Activated CD4-positive, CD25-positive, alpha-beta regulatory T cell treated with anti-CD3 and anti-CD28 coated beads, Interleukin-2, amount 50 U/mL, for 16 hours (primary cell): ENCODE measurements around the gene MTA2.
"Not testable (repeated sequence)": the region's sequence is repeated elsewhere in the genome, so short reads cannot be mapped to it uniquely, and the experiment has no call there.

Experiments used
- DNase-seq: peaks from one replicate; pipeline ENCODE4 v3.0.0-alpha.2; 2020; ENCODE audit warnings: low read depth, low spot score

Gene MTA2

GRCh38 chr11:62567018-62567633, 34.5 kb downstream of the MTA2 start:
- no peak for DNase-seq

GRCh38 chr11:62566247-62566646, 35.4 kb downstream of the MTA2 start:
- DNase-seq: no peak

GRCh38 chr11:62565100-62565802, 36.4 kb downstream of the MTA2 start:
- no peak for DNase-seq

DNA sequence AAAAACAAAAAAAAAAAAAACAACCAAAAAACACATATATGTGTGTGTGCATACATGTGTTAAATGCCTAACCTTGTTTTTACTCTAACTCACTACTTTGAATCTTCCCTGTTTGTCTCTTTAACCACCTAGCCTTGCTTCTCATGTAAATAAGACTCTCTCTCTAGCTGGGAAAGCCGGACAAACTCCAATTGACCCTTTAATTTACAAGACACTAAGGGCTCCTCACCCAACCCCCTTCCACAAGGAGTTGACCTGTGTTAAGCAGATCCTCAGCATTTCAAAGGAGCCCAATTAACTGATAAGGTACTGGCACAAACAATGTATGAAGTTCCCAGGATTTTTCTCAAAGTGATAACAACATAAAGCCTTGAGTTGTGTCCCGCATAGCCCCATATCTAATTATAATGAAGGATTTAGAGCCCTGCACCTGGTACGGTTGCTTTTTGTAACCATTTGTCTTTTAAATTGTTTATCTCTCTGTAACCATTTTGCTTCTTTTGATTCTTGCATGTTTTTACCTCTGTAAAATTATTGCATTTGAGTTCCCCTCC, 39.9 kb downstream of the MTA2 start:
- DNase-seq: not testable (repeated sequence)

DNA sequence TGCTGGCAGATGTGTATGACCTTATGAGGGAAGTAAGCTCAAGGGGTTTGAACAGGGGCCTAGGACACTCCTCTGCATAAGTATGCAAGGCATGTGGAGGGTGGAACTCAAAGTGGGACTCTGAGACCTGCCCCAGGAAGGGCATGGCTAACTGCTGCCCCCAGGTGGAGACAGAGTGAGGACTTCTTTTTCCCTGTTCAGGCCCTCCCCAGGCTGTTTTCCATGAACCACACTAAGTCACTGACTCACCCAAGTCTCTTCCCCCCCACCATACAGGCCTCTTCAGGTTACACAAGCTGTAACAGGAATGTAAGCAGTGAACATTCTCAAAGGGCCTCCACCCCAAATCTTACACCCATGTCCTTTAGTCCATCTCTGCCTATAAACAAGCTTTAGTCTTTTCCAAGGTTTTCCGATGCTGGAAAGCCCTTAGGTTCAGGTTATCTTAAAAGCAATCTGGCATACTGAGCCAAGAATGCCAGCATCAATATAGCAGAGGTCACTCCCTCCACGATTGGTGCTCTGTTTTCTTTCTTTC, 41.0 kb downstream of the MTA2 start:
- DNase-seq: no peak

DNA sequence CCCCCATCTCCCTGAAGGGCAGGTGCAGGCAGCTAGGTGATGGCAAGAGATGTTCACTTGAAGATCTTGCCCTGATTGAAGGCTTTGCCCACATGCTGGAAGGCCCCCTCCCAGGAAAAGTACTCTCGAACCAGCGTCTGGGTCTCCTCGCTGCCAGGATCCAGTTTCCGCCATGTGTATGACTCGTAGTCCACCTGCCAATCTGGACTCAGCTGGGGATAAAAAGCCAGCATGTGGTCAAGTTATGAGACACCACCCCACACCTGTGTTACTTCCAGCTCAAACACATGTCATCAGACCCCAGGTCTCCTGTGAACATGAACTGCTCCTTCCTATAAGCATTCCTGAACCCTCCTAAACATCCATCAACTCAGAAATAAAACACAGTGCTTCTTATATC, 42.0 kb downstream of the MTA2 start:
- not testable (repeated sequence) for DNase-seq

- DNase-seq: no peak
Observed at GRCh38 chr11:62559204-62559603, 42.5 kb downstream of the MTA2 start.

DNA sequence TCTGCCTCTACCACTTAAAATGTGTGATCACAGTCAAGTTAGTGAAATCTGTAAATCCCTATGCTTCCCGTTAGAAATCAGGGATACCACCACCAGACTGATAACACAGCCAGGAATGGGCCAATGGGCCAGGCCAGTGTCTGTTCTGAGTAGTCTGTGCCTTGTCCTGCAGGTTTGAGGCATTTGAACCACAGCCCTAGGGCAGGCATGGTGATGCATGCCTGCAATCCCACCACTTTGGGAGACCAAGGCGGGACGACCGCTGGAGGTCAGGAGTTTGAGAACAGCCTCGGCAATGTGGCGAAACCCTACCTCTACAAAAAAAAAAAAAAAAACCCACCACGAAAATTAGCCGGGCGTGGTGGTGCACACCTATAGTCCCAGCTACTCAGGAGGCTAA, 43.0 kb downstream of the MTA2 start:
- DNase-seq: no peak

DNA sequence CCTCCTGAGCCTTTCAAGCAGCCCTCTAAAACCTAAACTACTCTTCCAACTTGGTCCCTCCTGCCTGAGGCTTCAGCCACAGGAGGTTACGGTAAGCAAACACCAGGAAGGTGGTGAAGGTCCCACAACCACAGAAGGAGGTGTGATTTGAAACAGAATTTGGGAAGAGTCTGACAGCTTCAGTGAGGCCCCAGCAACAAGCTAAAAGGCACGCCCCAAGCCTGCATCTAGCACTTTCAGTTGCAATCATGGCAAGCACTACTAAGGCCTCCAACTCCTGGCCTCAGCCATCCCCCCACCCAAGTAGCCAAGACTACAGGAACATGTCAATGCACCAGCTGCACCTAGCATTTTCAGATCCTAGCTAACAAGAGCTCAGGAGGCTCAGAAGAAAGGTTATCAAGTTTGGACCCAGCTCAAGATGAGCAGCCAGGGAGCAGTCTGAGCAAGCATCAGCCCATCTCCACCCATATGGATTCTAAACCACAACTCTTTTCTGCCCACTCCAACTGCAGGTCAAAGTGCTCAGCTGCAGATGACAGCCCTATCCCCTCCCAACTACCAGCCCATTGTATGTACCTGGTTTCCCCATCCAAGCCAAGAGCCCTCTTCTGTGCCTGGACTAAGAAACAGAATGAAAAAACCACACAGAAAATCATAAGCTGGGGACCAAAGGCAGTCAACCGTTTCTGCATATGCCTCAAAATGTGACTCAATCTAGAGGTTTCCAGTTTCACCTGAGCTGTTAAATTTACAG, 44.6 kb downstream of the MTA2 start:
- DNase-seq: no peak

DNA sequence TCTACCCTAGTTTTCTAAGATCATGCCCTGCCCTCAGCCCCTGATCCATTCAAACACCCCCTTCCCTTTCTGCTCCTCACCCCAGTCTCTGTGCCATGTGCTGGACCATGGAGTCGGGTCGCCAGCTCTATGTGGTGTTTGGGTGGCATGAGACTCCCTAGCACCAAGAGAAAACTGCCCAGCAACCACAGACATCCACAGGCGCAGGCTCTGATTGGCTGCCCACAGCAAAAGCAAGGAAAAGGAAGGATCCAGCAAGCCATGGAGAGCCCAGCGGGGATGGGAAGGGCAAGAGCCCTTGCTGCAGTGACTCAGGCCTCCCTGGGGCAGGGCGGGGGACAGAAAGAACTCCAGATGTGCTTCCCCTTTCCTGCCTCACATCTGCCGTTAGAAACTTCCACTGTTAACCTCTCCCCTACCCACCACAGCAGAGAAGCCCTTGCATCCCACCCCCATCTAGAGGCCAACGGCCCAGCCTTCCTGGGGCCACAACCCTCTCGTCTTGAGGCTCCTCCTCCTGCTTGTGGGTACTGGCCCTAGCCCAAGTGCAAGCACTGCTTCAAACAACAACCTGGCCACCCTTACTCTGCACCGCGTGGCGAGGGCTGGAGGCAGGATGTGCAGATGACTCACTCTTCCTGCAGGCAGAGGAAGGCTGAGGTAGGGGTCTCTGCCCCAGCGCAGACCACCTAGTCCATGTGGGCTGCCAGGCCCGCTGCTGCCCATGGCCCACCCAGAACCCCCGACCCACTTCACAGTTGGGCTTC, 45.4 kb downstream of the MTA2 start:
- DNase-seq: no peak

DNA sequence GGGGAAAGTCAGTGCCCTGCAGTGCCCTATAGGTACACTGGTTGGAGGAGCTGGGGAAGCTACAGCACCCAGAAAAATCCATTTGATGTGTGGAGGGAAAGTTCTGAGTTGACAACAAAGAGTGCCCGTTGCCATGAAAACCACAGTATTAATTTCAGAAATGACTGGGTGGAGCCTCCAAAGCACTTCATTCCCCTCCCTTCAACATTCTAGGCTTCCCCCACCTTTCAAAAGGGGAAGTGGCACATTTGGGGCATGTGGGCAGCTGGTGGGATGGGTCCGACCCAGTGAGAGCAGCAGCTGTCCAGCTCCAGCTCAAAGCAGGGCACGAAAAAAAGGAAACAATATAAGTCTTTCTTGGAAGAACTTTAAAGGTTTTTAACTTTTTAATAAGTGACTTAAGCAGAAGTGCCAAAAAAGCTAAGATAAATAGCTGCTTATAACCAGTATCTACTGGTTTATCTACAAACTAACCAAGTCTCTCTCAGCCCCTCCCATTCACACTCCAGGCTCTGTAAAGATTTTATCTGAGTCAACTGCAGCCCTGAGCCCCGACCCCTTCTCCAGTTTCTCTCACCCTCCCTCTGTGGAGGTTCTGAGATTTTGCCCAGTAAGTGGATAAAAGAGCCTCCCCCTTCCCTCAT, 46.1 kb downstream of the MTA2 start:
- peak; percentile 55 for DNase-seq

DNA sequence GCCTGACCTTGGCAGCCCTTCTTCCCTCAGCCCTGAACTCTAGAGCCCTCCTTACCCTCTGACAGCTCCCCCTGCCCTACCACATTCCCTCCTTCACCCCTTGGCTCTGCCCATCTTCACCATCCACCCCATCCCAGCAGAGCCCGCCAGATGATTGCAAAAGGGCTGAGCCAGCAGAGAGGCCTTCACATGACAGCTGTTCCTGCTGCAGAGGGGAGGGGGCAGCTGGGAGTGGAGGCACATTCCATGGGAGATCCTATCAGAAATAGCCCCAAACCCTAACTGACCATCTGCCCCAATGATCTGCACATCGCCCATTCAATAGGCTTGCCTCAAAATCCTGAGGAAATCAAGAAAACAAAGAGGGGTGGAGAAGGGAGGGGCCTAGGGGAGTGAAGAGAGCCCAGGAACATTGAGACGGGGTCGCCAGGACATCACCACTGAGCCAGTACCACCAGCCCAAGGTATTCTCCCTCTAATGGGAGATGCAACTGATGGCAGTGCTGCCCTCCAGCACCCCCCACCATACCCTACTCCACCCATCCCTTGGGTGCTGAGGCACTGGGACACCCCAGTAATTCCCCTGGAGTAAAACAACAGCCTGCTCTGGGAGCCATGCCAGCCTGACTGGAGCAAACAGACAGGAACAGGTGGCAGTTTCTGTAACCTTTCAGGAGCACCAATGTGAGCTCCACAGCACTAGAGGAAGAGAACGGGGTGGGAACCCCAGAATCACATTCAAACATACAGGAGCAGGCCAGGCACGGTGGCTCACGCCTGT, 47.1 kb downstream of the MTA2 start:
- DNase-seq: no peak

DNA sequence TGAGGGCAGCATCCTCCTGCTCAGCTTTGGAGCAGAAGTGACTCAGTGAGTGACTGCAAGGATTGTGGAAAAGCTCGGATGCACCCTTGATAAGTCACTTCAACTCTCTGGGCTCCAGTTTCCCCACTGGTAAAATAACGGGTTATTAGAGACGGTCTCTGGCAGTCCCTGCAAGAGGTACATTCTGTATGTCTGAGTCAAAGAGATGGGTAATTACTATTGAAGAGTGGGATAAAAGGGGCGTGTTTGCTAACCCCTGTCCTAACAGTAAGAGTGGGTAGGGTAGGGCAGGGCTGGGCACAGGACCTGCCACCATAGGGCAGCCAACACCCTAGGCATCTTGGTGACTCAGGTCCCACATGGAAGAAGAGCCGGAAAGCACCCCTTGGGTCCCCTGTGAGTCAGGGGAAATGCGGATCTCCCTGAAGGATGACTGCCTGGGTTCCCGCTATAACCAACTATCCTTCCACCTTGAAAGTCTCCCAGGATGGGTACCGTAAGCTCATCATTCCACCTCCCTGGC, 47.8 kb downstream of the MTA2 start:
- DNase-seq: no peak

- DNase-seq: no peak
Observed at GRCh38 chr11:62553080-62553838, 48.4 kb downstream of the MTA2 start.

DNA sequence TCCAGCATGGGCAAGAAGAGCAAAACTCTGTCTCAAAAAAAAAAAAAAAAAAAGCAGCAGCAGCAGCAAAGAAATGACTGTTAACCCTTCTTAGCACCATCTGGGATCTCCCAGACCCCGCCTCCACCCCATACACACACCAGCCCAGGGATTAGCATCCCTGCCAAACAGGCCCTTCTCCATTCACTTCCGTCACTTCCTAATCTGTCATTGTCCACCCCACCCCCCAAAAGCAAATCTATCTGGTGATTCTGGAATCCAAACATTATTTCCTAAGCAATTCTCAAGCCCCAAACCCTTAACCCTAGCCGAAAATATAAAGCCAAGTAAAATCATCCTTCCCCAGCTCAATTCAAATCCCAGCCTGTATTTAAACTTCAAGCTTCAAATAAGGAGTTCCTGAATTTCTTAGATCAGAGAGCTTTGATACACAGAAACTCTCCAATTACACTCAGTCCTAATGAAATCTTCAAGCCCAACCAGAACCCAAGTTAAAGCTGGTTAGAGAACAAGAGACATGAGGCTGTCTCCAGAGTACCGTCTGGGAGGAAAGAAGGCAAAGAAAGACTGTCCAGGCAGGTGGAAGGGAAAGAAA, 49.1 kb downstream of the MTA2 start:
- DNase-seq: no peak

- DNase-seq: not testable (repeated sequence)
Observed at GRCh38 chr11:62550478-62550877, 51.2 kb downstream of the MTA2 start.

DNA sequence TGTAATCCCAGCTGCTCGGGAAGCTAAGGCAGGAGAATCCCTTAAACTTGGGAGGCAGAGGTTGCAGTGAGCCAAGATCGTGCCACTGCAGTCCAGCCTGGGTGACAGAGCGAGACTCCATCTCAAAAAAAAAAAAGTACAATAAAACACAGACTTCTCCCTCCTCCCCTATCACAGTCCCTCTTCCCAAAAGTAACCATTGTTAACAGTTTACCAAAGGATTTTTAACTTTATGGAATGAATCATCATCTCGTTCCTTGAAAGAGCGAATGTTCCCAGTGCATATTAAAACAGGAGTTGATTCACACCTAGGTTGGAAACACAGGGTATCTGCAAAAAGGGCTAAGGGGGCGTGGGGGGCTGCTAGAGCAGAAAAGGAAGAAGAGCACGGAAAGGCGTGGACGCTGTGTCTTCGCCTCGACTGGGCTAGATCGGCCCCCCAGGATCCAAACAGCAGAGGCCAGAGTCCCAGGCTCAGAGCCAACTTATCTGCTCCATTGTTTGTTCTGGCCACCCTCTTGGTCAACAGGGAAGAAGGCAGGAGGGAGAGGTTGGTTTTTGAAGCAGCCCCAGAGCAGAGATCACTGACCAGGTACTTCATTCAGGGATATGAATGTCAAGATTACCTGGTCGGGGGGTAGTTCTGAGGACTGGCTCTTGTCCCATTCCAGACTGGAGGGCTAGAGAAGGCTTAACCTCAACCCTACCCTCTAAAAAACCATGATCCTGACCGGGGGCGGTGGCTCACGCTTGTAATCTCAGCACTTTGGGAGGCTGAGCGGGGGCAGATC, 52.9 kb downstream of the MTA2 start:
- DNase-seq: no peak

DNA sequence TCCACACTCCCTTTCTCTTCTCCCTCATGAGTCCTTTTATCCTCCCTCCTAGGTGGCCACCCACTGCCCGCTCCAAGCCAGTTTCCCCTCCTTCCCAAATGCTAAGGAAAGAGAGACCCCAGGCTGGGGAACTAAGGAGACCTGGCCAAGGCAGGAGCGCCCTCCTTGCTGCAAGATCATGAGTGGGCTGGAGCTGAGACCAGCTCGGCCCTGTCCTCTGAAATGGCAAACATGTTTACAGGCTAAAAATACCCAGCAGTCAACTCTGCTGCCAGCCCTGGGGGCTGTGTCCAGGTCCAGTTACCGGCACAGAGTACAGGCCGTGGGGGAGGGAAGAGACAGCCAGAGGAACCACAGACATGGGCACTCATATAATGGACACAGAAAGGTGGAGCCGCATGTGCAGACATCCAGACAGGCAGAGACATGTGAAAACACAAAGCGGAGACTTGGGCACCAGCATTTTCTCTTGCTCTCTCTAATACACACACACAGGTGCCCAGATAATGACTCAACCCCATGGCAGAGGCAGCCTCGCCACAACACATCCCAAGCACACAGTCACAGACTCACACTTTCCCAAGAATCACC, 53.9 kb downstream of the MTA2 start:
- no peak for DNase-seq
